ENCODE results near the gene C13orf46.

- TF ChIP-seq EP300 (IDR thresholded peaks at IDR 0.05): no peak
- TF ChIP-seq, protein P1, sequence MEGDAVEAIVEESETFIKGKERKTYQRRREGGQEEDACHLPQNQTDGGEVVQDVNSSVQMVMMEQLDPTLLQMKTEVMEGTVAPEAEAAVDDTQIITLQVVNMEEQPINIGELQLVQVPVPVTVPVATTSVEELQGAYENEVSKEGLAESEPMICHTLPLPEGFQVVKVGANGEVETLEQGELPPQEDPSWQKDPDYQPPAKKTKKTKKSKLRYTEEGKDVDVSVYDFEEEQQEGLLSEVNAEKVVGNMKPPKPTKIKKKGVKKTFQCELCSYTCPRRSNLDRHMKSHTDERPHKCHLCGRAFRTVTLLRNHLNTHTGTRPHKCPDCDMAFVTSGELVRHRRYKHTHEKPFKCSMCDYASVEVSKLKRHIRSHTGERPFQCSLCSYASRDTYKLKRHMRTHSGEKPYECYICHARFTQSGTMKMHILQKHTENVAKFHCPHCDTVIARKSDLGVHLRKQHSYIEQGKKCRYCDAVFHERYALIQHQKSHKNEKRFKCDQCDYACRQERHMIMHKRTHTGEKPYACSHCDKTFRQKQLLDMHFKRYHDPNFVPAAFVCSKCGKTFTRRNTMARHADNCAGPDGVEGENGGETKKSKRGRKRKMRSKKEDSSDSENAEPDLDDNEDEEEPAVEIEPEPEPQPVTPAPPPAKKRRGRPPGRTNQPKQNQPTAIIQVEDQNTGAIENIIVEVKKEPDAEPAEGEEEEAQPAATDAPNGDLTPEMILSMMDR (IDR thresholded peaks at IDR 0.05): no peak
- TF ChIP-seq POLR2A (IDR thresholded peaks at IDR 0.05): no peak
Observed at GRCh38 chr13:113962975-113963374, 10.9 kb downstream of the C13orf46 start.

Measured in gastroesophageal sphincter (tissue), 3 donors.